OCI-LY1 (cell line): ENCODE data around the gene SLC24A3.

Experiments
- H2AFZ ChIP-seq: fragments of 200-600 bp; sonication (generic), shearing (Covaris generic); 2 replicates; pipeline ENCODE4 v1.6.0; 2014; ENCODE audit warnings: antibody characterized with exemption, mild to moderate bottlenecking, low read length
- H3F3A ChIP-seq: fragments of 200-600 bp; sonication (generic), shearing (Covaris generic); 2 replicates; pipeline ENCODE4 v1.6.0; 2014; ENCODE audit warnings: mild to moderate bottlenecking, antibody characterized with exemption, low read length, moderate library complexity; ENCODE audit not compliant: insufficient read depth
- H3K27ac ChIP-seq: fragments of 200-600 bp; sonication (generic); 2 replicates; pipeline ENCODE4 v1.5.1; 2014; ENCODE audit warnings: low read length, mixed run types, mild to moderate bottlenecking, low read depth; ENCODE audit not compliant: poor library complexity, severe bottlenecking
- H3K27me3 ChIP-seq: fragments of 200-600 bp; sonication (generic); 2 replicates; pipeline ENCODE4 v1.6.0; 2014; ENCODE audit warnings: antibody characterized with exemption, mild to moderate bottlenecking, low read length, moderate library complexity; ENCODE audit not compliant: insufficient read depth
- H3K36me3 ChIP-seq: fragments of 200-600 bp; sonication (generic); 2 replicates; pipeline ENCODE4 v1.6.1; 2014; ENCODE audit warnings: mild to moderate bottlenecking, antibody characterized with exemption, low read length, moderate library complexity, mixed read lengths; ENCODE audit not compliant: insufficient read depth
- H3K4me1 ChIP-seq: fragments of 200-600 bp; sonication (generic); 2 replicates; pipeline ENCODE4 v1.5.1; 2014; ENCODE audit warnings: mild to moderate bottlenecking, low read length, moderate library complexity; ENCODE audit not compliant: insufficient read depth, severe bottlenecking
- H3K4me2 ChIP-seq: fragments of 200-600 bp; sonication (generic), shearing (Covaris generic); 2 replicates; pipeline ENCODE4 v1.6.1; 2014; ENCODE audit warnings: low read length
- H3K4me3 ChIP-seq: fragments of 200-600 bp; sonication (generic); 2 replicates; pipeline ENCODE4 v1.5.1; 2014; ENCODE audit warnings: low read length, low read depth, mild to moderate bottlenecking, mixed read lengths; ENCODE audit not compliant: poor library complexity, severe bottlenecking
- H3K79me2 ChIP-seq: fragments of 200-600 bp; shearing (Covaris generic); 2 replicates; pipeline ENCODE4 v1.6.1; 2016; ENCODE audit warnings: mixed run types, low read length, mixed read lengths; ENCODE audit not compliant: insufficient read depth
- H3K9ac ChIP-seq: fragments of 200-600 bp; sonication (generic), shearing (Covaris generic); 2 replicates; pipeline ENCODE4 v1.6.1; 2014; ENCODE audit warnings: mild to moderate bottlenecking, low read length, mixed read lengths
- H3K9me2 ChIP-seq: fragments of 200-600 bp; sonication (generic), shearing (Covaris generic); 2 replicates; pipeline ENCODE4 v1.6.1; 2014; ENCODE audit warnings: low read depth, mild to moderate bottlenecking, low read length, mixed read lengths
- H3K9me3 ChIP-seq: fragments of 200-600 bp; shearing (Covaris generic); 2 replicates; pipeline ENCODE4 v1.6.1; 2014; ENCODE audit warnings: low read length, mixed read lengths
- H4K20me1 ChIP-seq: fragments of 200-600 bp; sonication (generic), shearing (Covaris generic); 2 replicates; pipeline ENCODE4 v1.6.0; 2016; ENCODE audit warnings: mild to moderate bottlenecking, low read length; ENCODE audit not compliant: insufficient read depth
- CTCF ChIP-seq: fragments of 200-600 bp; sonication (generic), shearing (Covaris generic); IDR thresholded peaks from 2 replicates; pipeline ENCODE4 v1.5.1; 2017; ENCODE audit warnings: mild to moderate bottlenecking, antibody characterized with exemption, low read length, moderate library complexity, mixed read lengths
- EZH2 ChIP-seq: fragments of 200-600 bp; sonication (generic), shearing (Covaris generic); IDR thresholded peaks from 2 replicates; pipeline ENCODE4 v1.8.0; 2017; ENCODE audit warnings: borderline replicate concordance, mixed run types, mild to moderate bottlenecking, antibody characterized with exemption, low read length, moderate library complexity, mixed read lengths

SLC24A3 gene

GRCh38 chr20:19274412-19275015 is 62.1 kb downstream of the SLC24A3 start:
- H3K9me3 ChIP-seq, result no peaks in the 10 kb centered on the region
- H2AFZ ChIP-seq, result no peak overlapping the region
- H3K27ac ChIP-seq, result no peak overlapping the region
- TF ChIP-seq CTCF (no peak), EZH2 (no peak)
- H3K4me1 ChIP-seq, result no peaks in the 10 kb centered on the region
- no peak overlapping the region for H3K4me2 ChIP-seq
- H4K20me1 ChIP-seq, result no peaks in the 10 kb centered on the region
- no peaks in the 10 kb centered on the region for H3K27me3 ChIP-seq
- H3K79me2 ChIP-seq, result no peaks in the 10 kb centered on the region
- no peaks in the 10 kb centered on the region for H3K9me2 ChIP-seq
- H3K9ac ChIP-seq, result no peak overlapping the region
- H3K4me3 ChIP-seq, result no peak overlapping the region
- no peaks in the 10 kb centered on the region for H3K36me3 ChIP-seq
- H3F3A ChIP-seq, result no peaks in the 10 kb centered on the region

DNA sequence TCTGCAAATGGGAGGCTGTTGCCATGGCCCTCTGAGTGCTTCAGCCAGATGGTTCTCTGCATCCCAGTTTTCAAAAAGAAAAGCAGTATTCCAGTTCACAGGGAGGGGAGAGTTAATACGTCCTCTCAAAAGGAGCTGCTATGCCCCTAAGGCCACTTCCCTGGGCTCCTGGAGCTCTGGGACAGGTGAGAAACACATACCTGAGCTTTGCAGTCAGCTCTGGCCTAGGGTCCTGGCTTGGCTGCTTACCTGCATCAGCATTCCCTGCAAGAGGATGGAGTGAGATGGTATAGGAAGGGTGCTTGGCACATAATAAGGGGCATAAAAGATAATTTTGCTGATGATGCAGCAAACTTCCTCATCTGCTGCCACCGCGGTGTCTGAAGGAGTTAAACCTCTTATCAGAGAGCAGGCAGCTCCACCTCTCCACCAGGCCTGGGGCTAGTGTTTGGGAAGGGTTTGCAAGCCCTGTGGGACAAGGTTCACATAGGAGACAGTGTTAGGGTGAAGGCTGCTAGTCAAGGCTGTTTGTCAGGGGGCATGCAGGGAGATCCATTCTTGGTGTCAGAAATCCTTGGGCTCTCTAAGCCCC is 62.7 kb downstream of the SLC24A3 start:
- Histone ChIP-seq H3K4me1 (no peaks in the 10 kb centered on the region), H3F3A (no peaks in the 10 kb centered on the region), H3K79me2 (no peaks in the 10 kb centered on the region), H3K36me3 (no peaks in the 10 kb centered on the region), H3K27me3 (no peaks in the 10 kb centered on the region), H3K27ac (no peak overlapping the region), H3K9me2 (no peaks in the 10 kb centered on the region), H3K9ac (no peak overlapping the region), H2AFZ (no peak overlapping the region), H4K20me1 (no peaks in the 10 kb centered on the region), H3K9me3 (no peaks in the 10 kb centered on the region), H3K4me3 (no peak overlapping the region), H3K4me2 (no peak overlapping the region)
- TF ChIP-seq EZH2, result no peak
- TF ChIP-seq CTCF, result no peak

GRCh38 chr20:19275630-19276071 is 63.2 kb downstream of the SLC24A3 start:
- H3K36me3 ChIP-seq, result no peaks in the 10 kb centered on the region
- no peaks in the 10 kb centered on the region for H4K20me1 ChIP-seq
- H3K79me2 ChIP-seq, result no peaks in the 10 kb centered on the region
- TF ChIP-seq CTCF (no peak), EZH2 (no peak)
- no peaks in the 10 kb centered on the region for H3K9me3 ChIP-seq
- H2AFZ ChIP-seq, result no peak overlapping the region
- H3K4me3 ChIP-seq, result no peak overlapping the region
- H3K9me2 ChIP-seq, result no peaks in the 10 kb centered on the region
- no peak overlapping the region for H3K9ac ChIP-seq
- no peak overlapping the region for H3K27ac ChIP-seq
- no peaks in the 10 kb centered on the region for H3F3A ChIP-seq
- H3K4me1 ChIP-seq, result no peaks in the 10 kb centered on the region
- no peak overlapping the region for H3K4me2 ChIP-seq
- no peaks in the 10 kb centered on the region for H3K27me3 ChIP-seq
